Duodenal mucosa (tissue), 2 donors: ENCODE data around the gene UNC80.

Experiments used
- H3K27ac ChIP-seq: one replicate; pipeline ENCODE4 v1.7.0; 2013; ENCODE audit warnings: low read depth, low read length
- H3K27me3 ChIP-seq, 2 donors: one replicate each; pipeline ENCODE4 v1.7.0; 2013; ENCODE audit warnings: low read length in 2 of 2, control low read depth in 1 of 2; ENCODE audit not compliant: insufficient read depth in 2 of 2, control insufficient read depth in 1 of 2
- H3K36me3 ChIP-seq, 2 donors: one replicate each; pipeline ENCODE4 v1.7.0; 2013; ENCODE audit warnings: low read length in 2 of 2, control low read depth in 1 of 2; ENCODE audit not compliant: insufficient read depth in 2 of 2, control insufficient read depth in 1 of 2
- H3K4me1 ChIP-seq, 2 donors: one replicate each; pipeline ENCODE4 v1.7.0; 2013; ENCODE audit warnings: low read length in 2 of 2, control low read depth in 1 of 2; ENCODE audit not compliant: insufficient read depth in 2 of 2, control insufficient read depth in 1 of 2
- H3K4me3 ChIP-seq, 2 donors: one replicate each; pipeline ENCODE4 v1.7.0; 2013; ENCODE audit warnings: low read length in 2 of 2, low read depth in 1 of 2
- H3K9ac ChIP-seq, 2 donors: one replicate each; pipeline ENCODE4 v1.7.0; 2013; ENCODE audit warnings: low read length in 2 of 2, low read depth in 1 of 2
- H3K9me3 ChIP-seq, 2 donors: one replicate each; pipeline ENCODE4 v1.7.0; 2013; ENCODE audit warnings: low read length in 2 of 2, control low read depth in 1 of 2; ENCODE audit not compliant: control insufficient read depth in 1 of 2

The UNC80 gene

GRCh38 chr2:209834767-209835166 lies 63.1 kb downstream of the UNC80 start:
- H3K9ac ChIP-seq = no peak overlapping the region
- H3K27me3 ChIP-seq = no peaks in the 10 kb centered on the region
- H3K27ac ChIP-seq = no peak overlapping the region
- no peaks in the 10 kb centered on the region for H3K36me3 ChIP-seq
- H3K9me3 ChIP-seq = no peaks in the 10 kb centered on the region
- no peaks in the 10 kb centered on the region for H3K4me1 ChIP-seq
- no peak overlapping the region for H3K4me3 ChIP-seq

DNA sequence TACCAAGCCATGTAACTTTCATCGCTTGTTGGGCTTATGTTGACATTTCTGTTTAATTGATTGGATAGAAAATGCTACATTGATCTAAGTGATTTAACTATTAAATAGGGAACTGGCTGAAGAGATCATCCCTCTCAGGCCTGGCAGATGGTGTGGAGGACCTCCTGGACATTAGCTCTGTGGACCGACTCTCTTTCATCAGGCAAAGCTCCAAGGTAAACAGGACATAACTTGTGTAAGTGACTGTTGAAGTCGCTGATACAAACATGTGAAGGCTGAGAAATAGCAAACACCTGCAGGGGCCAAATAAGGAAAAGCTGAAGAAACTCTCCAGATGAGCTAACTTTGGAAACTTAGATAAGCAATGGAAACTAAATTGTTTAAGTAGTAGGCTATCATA lies 68.8 kb downstream of the UNC80 start:
- Histone ChIP-seq H3K9ac (no peak overlapping the region), H3K9me3 (no peaks in the 10 kb centered on the region), H3K27me3 (no peaks in the 10 kb centered on the region), H3K4me3 (no peak overlapping the region), H3K27ac (no peak overlapping the region), H3K36me3 (no peaks in the 10 kb centered on the region), H3K4me1 (no peaks in the 10 kb centered on the region)

GRCh38 chr2:209845666-209846065 lies 74.0 kb downstream of the UNC80 start:
- H3K9ac ChIP-seq = no peak overlapping the region
- H3K27ac ChIP-seq = no peak overlapping the region
- H3K4me3 ChIP-seq = no peak overlapping the region
- no peaks in the 10 kb centered on the region for H3K9me3 ChIP-seq
- no peaks in the 10 kb centered on the region for H3K36me3 ChIP-seq
- H3K27me3 ChIP-seq = no peaks in the 10 kb centered on the region
- H3K4me1 ChIP-seq = no peaks in the 10 kb centered on the region

- Histone ChIP-seq H3K27ac (no peak overlapping the region), H3K9ac (no peak overlapping the region), H3K4me3 (no peak overlapping the region), H3K36me3 (no peaks in the 10 kb centered on the region), H3K4me1 (no peaks in the 10 kb centered on the region), H3K27me3 (no peaks in the 10 kb centered on the region), H3K9me3 (no peaks in the 10 kb centered on the region)
Measured at GRCh38 chr2:209864716-209865295, 93.2 kb downstream of the UNC80 start.

GRCh38 chr2:209868271-209868994 lies 96.8 kb downstream of the UNC80 start:
- H3K27me3 ChIP-seq = no peaks in the 10 kb centered on the region
- no peak overlapping the region for H3K9ac ChIP-seq
- H3K4me1 ChIP-seq = no peaks in the 10 kb centered on the region
- H3K27ac ChIP-seq = no peak overlapping the region
- no peaks in the 10 kb centered on the region for H3K9me3 ChIP-seq
- no peaks in the 10 kb centered on the region for H3K36me3 ChIP-seq
- no peak overlapping the region for H3K4me3 ChIP-seq

- H3K4me3 ChIP-seq = no peak overlapping the region
- H3K4me1 ChIP-seq = no peaks in the 10 kb centered on the region
- H3K27me3 ChIP-seq = no peaks in the 10 kb centered on the region
- H3K36me3 ChIP-seq = no peaks in the 10 kb centered on the region
- no peaks in the 10 kb centered on the region for H3K9me3 ChIP-seq
- no peak overlapping the region for H3K27ac ChIP-seq
- H3K9ac ChIP-seq = no peak overlapping the region
Measured at GRCh38 chr2:209870067-209870466, 98.4 kb downstream of the UNC80 start.

DNA sequence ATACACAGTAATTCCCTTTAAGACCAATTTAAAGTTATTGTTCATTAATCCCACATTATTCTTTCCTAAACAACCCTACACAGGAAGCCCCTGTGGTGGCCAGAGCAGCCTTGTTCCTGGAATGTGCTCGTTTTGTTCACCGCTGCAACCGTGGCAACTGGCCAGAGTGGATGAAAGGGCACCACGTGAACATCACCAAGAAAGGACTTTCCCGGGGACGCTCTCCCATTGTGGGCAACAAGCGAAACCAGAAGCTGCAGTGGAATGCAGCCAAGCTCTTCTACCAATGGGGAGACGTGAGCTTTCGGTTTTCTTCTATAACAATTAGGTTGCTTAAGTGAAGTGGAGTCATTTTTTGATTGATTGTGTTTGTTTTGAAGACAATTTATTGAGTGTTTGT lies 101.0 kb downstream of the UNC80 start:
- Histone ChIP-seq H3K4me3 (no peak overlapping the region), H3K9me3 (no peaks in the 10 kb centered on the region), H3K9ac (no peak overlapping the region), H3K27me3 (no peaks in the 10 kb centered on the region), H3K4me1 (no peaks in the 10 kb centered on the region), H3K36me3 (no peaks in the 10 kb centered on the region), H3K27ac (no peak overlapping the region)

- no peak overlapping the region for H3K4me3 ChIP-seq
- H3K36me3 ChIP-seq = no peaks in the 10 kb centered on the region
- H3K9me3 ChIP-seq = no peaks in the 10 kb centered on the region
- H3K9ac ChIP-seq = no peak overlapping the region
- no peaks in the 10 kb centered on the region for H3K4me1 ChIP-seq
- H3K27me3 ChIP-seq = no peaks in the 10 kb centered on the region
- no peak overlapping the region for H3K27ac ChIP-seq
Measured at GRCh38 chr2:209875270-209875669, 103.6 kb downstream of the UNC80 start.

DNA sequence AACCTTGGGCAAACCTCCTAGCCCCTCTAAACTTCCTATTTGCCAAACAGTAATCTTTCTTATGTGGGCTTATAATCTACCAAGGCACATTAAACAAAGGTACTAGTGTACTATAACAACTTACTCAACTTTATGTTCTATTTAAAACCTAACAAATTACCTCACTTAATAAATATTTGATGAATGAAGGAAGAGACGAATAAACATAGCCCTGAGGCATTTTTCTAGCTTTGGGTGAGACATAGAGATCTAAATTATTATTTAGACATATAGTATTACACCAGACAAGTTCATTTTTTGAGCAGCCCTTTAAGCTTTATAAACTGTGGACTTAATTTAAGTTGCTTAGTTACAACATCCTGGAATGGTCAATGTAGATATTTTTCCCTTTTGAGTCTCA lies 104.6 kb downstream of the UNC80 start:
- Histone ChIP-seq H3K4me3 (no peak overlapping the region), H3K27ac (no peak overlapping the region), H3K27me3 (no peaks in the 10 kb centered on the region), H3K9me3 (no peaks in the 10 kb centered on the region), H3K4me1 (no peaks in the 10 kb centered on the region), H3K9ac (no peak overlapping the region), H3K36me3 (no peaks in the 10 kb centered on the region)

DNA sequence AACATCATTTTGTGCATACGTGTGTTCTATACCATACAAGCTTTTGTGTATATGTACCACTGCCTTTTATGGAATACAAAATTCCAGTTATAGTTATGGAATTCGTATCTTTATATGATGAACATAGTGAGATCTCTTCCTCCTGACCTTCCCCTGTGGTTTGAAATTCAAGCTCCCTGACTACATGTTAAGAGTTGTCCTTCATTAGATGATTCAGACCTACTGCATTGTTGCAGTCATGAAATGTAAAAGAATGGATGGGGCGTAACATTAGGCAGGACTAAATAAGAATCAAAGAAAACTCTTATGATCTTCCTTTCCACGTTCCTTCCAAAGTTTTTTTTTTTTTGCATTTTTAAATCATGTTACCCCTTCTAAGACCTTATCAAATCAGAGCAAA lies 107.1 kb downstream of the UNC80 start:
- no peaks in the 10 kb centered on the region for H3K36me3 ChIP-seq
- no peak overlapping the region for H3K27ac ChIP-seq

More for the DNA sequence above, 107.1 kb downstream of the UNC80 start:
- no peaks in the 10 kb centered on the region for H3K9me3 ChIP-seq
- no peak overlapping the region for H3K9ac ChIP-seq
- H3K27me3 ChIP-seq = no peaks in the 10 kb centered on the region
- H3K4me3 ChIP-seq = no peak overlapping the region
- H3K4me1 ChIP-seq = no peaks in the 10 kb centered on the region
